Loucy (cell line): Measurements from ENCODE around the gene TM4SF1.

Experiments used
- H2AFZ ChIP-seq: fragments of 200-600 bp; sonication (generic); 2 replicates; pipeline ENCODE4 v1.6.0; 2016; ENCODE audit warnings: antibody characterized with exemption, mild to moderate bottlenecking, low read length, moderate library complexity
- H3F3A ChIP-seq: fragments of 200-600 bp; 2 replicates; pipeline ENCODE4 v1.6.0; 2016; ENCODE audit warnings: antibody characterized with exemption, low read depth, mild to moderate bottlenecking
- H3K27me3 ChIP-seq: fragments of 200-600 bp; sonication (generic); 2 replicates; pipeline ENCODE4 v1.6.1; 2014; ENCODE audit warnings: low read length, mild to moderate bottlenecking; ENCODE audit not compliant: insufficient read depth, poor library complexity, severe bottlenecking
- H3K36me3 ChIP-seq: fragments of 200-600 bp; sonication (generic); 2 replicates; pipeline ENCODE4 v1.6.1; 2016; ENCODE audit warnings: low read length; ENCODE audit not compliant: insufficient read depth
- H3K4me1 ChIP-seq: fragments of 200-600 bp; sonication (generic); 2 replicates; pipeline ENCODE4 v1.5.1; 2014; ENCODE audit warnings: low read length, mild to moderate bottlenecking; ENCODE audit not compliant: insufficient read depth, poor library complexity, severe bottlenecking
- H3K4me2 ChIP-seq: fragments of 200-600 bp; sonication (generic); 2 replicates; pipeline ENCODE4 v1.6.0; 2014; ENCODE audit warnings: antibody characterized with exemption, low read length, low read depth, mild to moderate bottlenecking; ENCODE audit not compliant: poor library complexity, severe bottlenecking
- H3K4me3 ChIP-seq: fragments of 200-600 bp; sonication (generic); 2 replicates; pipeline ENCODE4 v1.5.1; 2014; ENCODE audit warnings: low read length, mild to moderate bottlenecking, mixed read lengths; ENCODE audit not compliant: poor library complexity, severe bottlenecking
- H3K79me2 ChIP-seq: fragments of 200-600 bp; sonication (generic); 2 replicates; pipeline ENCODE4 v1.6.1; 2014; ENCODE audit warnings: low read length; ENCODE audit not compliant: insufficient read depth
- H3K9ac ChIP-seq: fragments of 200-600 bp; sonication (generic); 2 replicates; pipeline ENCODE4 v1.6.0; 2014; ENCODE audit warnings: mild to moderate bottlenecking, low read depth, low read length, moderate library complexity; ENCODE audit not compliant: poor library complexity, severe bottlenecking
- H3K9me2 ChIP-seq: fragments of 200-600 bp; sonication (generic); replicated peaks from 2 replicates; pipeline ENCODE4 v1.6.1; 2016; ENCODE audit warnings: low read depth, low read length, mixed read lengths
- H3K9me3 ChIP-seq: fragments of 200-600 bp; sonication (generic); 2 replicates; pipeline ENCODE4 v1.6.1; 2014; ENCODE audit warnings: mild to moderate bottlenecking, antibody characterized with exemption, low read length, low read depth; ENCODE audit not compliant: insufficient read depth
- H4K20me1 ChIP-seq: fragments of 200-600 bp; sonication (generic); 2 replicates; pipeline ENCODE4 v1.6.0; 2014; ENCODE audit warnings: antibody characterized with exemption, low read length, mild to moderate bottlenecking; ENCODE audit not compliant: insufficient read depth, poor library complexity, severe bottlenecking
- EZH2phosphoT487 ChIP-seq: fragments of 200-600 bp; IDR thresholded peaks from 2 replicates; pipeline ENCODE4 v1.6.1; 2018; ENCODE audit warnings: antibody characterized with exemption, mild to moderate bottlenecking, moderate library complexity, borderline replicate concordance
- TF ChIP-seq, protein P1 (sequence below): fragments of 200-600 bp; sonication (generic); conservative IDR thresholded peaks from 2 replicates; pipeline ENCODE4 v1.5.1; 2014; ENCODE audit warnings: mild to moderate bottlenecking, antibody characterized with exemption, low read length

TM4SF1 gene

DNA sequence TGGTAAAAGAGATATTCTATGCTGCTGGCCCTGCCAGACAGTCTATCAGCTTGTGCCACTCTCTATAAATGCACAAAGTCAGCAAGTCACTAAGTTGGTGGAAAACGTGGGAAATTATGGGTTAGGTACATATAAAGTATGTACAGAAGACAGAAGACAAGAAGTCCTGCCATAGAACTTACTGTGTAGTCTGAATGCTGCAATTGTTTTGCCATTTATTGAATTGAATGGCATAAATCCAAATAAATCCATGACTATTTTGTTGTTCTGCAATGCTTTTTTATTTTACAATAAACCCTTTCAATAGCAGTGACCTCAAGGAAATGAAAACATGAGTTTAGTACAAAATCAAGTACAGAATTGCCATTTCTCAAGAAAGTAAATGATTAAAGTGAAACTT is 34.1 kb upstream of the TM4SF1 start:
- Histone ChIP-seq H3F3A (no peaks in the 10 kb centered on the region), H2AFZ (no peak overlapping the region), H3K4me2 (no peak overlapping the region), H3K4me3 (no peak overlapping the region), H3K36me3 (no peaks in the 10 kb centered on the region), H3K4me1 (no peaks in the 10 kb centered on the region), H3K9ac (no peak overlapping the region), H3K79me2 (no peaks in the 10 kb centered on the region), H3K9me2 (no peaks in the 10 kb centered on the region), H3K9me3 (no peaks in the 10 kb centered on the region), H3K27me3 (no peaks in the 10 kb centered on the region), H4K20me1 (no peaks in the 10 kb centered on the region)
- TF ChIP-seq, protein P1, sequence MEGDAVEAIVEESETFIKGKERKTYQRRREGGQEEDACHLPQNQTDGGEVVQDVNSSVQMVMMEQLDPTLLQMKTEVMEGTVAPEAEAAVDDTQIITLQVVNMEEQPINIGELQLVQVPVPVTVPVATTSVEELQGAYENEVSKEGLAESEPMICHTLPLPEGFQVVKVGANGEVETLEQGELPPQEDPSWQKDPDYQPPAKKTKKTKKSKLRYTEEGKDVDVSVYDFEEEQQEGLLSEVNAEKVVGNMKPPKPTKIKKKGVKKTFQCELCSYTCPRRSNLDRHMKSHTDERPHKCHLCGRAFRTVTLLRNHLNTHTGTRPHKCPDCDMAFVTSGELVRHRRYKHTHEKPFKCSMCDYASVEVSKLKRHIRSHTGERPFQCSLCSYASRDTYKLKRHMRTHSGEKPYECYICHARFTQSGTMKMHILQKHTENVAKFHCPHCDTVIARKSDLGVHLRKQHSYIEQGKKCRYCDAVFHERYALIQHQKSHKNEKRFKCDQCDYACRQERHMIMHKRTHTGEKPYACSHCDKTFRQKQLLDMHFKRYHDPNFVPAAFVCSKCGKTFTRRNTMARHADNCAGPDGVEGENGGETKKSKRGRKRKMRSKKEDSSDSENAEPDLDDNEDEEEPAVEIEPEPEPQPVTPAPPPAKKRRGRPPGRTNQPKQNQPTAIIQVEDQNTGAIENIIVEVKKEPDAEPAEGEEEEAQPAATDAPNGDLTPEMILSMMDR, result no peak
- TF ChIP-seq EZH2phosphoT487, result no peak

DNA sequence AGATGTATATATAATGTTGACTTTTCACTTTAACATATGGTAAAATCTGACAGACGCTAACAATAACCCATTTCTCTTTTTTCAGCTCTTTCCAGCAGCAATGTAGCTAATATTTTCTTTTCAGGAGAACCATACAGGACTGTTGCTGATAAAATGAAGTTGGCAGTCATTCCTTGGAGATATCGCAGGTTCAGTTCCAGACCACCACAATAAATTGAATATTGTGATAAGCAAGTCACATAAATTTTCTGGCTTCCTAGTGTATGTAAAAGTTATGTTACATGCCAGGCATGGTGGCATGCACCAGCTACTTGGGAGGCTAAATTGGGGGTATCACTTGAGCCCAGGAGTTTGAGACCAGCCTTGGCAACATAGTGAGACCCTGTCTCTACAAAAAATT is 31.9 kb upstream of the TM4SF1 start:
- no peak overlapping the region for H3K4me2 ChIP-seq
- H3K9me2 ChIP-seq, result no peaks in the 10 kb centered on the region
- TF ChIP-seq EZH2phosphoT487, result no peak
- TF ChIP-seq, protein P1, result no peak

DNA sequence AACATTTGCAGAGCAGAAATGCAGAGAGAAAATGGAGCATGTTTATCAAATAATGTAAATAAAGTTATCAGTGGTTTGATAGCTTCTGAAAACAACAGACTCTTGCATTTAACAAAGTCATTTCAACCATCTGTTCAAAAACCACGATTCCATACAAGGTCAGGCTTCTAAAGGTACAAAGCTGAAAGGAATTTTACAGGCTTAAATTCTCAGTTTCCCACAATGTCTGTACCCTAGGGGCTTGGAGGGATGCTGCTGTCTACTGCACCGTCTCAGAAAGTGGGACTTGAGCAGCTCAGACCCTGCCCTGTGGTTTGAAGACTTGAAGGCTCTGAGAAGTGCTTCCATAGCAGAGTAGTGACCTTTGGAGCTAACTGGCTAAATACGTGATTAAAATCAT is 30.4 kb upstream of the TM4SF1 start:
- H3K4me3 ChIP-seq, result no peak overlapping the region
- no peaks in the 10 kb centered on the region for H3K9me2 ChIP-seq
- no peak overlapping the region for H2AFZ ChIP-seq
- H3K79me2 ChIP-seq, result no peaks in the 10 kb centered on the region
- no peak overlapping the region for H3K4me2 ChIP-seq
- no peaks in the 10 kb centered on the region for H4K20me1 ChIP-seq
- no peak for TF ChIP-seq EZH2phosphoT487
- TF ChIP-seq, protein P1, result no peak
- H3F3A ChIP-seq, result no peaks in the 10 kb centered on the region
- no peaks in the 10 kb centered on the region for H3K27me3 ChIP-seq
- H3K4me1 ChIP-seq, result no peaks in the 10 kb centered on the region
- no peaks in the 10 kb centered on the region for H3K36me3 ChIP-seq
- no peaks in the 10 kb centered on the region for H3K9me3 ChIP-seq
- no peak overlapping the region for H3K9ac ChIP-seq

More for the DNA sequence above, 31.9 kb upstream of the TM4SF1 start:
- no peak overlapping the region for H2AFZ ChIP-seq
- no peaks in the 10 kb centered on the region for H4K20me1 ChIP-seq
- H3K79me2 ChIP-seq, result no peaks in the 10 kb centered on the region
- H3K4me1 ChIP-seq, result no peaks in the 10 kb centered on the region
- H3K9me3 ChIP-seq, result no peaks in the 10 kb centered on the region
- no peak overlapping the region for H3K9ac ChIP-seq
- no peaks in the 10 kb centered on the region for H3K27me3 ChIP-seq
- H3F3A ChIP-seq, result no peaks in the 10 kb centered on the region
- H3K4me3 ChIP-seq, result no peak overlapping the region
- no peaks in the 10 kb centered on the region for H3K36me3 ChIP-seq
